ENCODE results near the gene ACD.

The ACD gene

GRCh38 chr16:67675579-67675935, 15.5 kb upstream of the ACD start:
- DNase-seq: no peak

GRCh38 chr16:67674851-67675578, 15.0 kb upstream of the ACD start:
- no peak for DNase-seq

- no peak for DNase-seq
Measured at GRCh38 chr16:67673712-67674580, 13.9 kb upstream of the ACD start.

- peak; percentile 30 for DNase-seq
Measured at GRCh38 chr16:67672739-67673662, 12.9 kb upstream of the ACD start.

GRCh38 chr16:67672306-67672705, 12.2 kb upstream of the ACD start:
- DNase-seq: no peak

GRCh38 chr16:67669499-67670101, 9.5 kb upstream of the ACD start:
- no peak for DNase-seq

- DNase-seq: no peak
Measured at GRCh38 chr16:67668495-67669157, 8.6 kb upstream of the ACD start.

GRCh38 chr16:67667817-67668494, 7.9 kb upstream of the ACD start:
- DNase-seq: peak; percentile 76

GRCh38 chr16:67667453-67667816, 7.4 kb upstream of the ACD start:
- DNase-seq: no peak

- DNase-seq: peak; percentile 75
Measured at GRCh38 chr16:67666559-67667452, 6.7 kb upstream of the ACD start, which contains the start of the genes C16orf86 and ENKD1. Gene C16orf86, plus strand, starts transcription at chr16:67666814. Its CDS starts 157 bp downstream, at chr16:67666971. Gene ENKD1, minus strand, starts transcription at chr16:67666750. Its CDS starts 308 bp downstream, at chr16:67666442.

- no peak for DNase-seq
Measured at GRCh38 chr16:67666032-67666551, 6.0 kb upstream of the ACD start.

- DNase-seq: no peak
Measured at GRCh38 chr16:67665598-67665997, 5.5 kb upstream of the ACD start.

- DNase-seq: no peak
Measured at GRCh38 chr16:67664871-67665270, 4.8 kb upstream of the ACD start.

GRCh38 chr16:67664258-67664657, 4.2 kb upstream of the ACD start:
- no peak for DNase-seq

- no peak for DNase-seq
Measured at GRCh38 chr16:67663877-67664222, 3.8 kb upstream of the ACD start.

- no peak for DNase-seq
Measured at GRCh38 chr16:67663151-67663876, 3.3 kb upstream of the ACD start.

- no peak for DNase-seq
Measured at GRCh38 chr16:67662653-67663010, 2.6 kb upstream of the ACD start.

GRCh38 chr16:67661886-67662652, 2.0 kb upstream of the ACD start:
- no peak for DNase-seq

Data from activated CD4-positive, alpha-beta T cell treated with anti-CD3 and anti-CD28 coated beads for 1 hour (primary cell).